Measurements from ENCODE around the gene MED27. TPM values are rescaled to one million over a fixed set of nuclear protein-coding genes. Genes with fewer than 3 reads are reported as not detected.
A peak's percentile ranks its signal among the peaks of the same experiment; 100 is the strongest.

Gene MED27
- total RNA-seq, 1 experiment from 2014 or later, result 30.4 TPM

DNA sequence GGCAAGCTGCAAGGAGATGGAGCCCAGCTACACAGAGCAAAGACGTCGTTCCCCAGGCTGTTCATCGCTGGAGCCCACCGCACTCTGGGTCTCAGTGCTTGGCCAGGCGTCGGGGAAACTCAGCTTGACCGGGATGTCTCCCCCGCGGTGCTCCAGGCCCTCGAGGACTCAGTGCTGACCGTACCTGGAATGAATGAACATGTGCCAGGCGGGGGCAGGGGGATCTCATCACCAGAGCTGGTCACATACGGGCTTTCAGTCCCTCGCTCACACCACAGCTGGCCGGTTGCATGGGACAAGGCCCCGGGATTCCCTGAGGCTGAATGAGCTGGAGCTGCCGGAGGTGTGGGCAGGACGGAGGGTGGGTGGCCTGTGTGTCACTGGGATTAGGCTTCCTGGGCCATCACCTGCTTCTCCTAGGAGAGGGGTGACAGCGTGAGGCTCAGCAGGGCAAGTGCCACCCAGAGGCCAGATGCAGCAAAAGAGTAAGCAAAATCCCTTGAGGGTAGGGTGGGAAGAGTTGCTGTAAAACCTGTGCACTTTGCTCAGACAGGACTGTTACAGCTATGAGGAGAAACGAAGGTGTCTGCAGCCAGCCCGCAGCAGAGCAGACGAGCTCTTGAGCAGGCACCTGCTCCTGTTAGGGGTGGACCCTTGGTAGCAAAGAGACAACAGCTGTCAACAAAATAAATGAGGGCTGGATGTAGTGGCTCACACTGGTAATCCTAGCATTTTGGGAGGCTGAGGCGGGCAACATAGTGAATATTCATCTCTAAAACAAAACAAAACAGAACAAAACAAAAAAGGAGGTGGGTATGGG lies 269.1 kb downstream of the MED27 start:
- peaks cover 21% of the 10 kb centered on the region for H3K27me3 Mint-ChIP-seq (ENCODE audit: insufficient read depth, unreplicated experiment)
- H3K36me3 ChIP-seq (ENCODE audit: control insufficient read depth, insufficient read depth, low read length), result no peaks in the 10 kb centered on the region
- intact Hi-C loops (cut with micrococcal nuclease; ENCODE audit: unreplicated experiment), result no loop called here
- H3K4me3 ChIP-seq (ENCODE audit: low read depth, low read length), result no peak overlapping the region
- no peaks in the 10 kb centered on the region; the same call in 1 of the 2 replicates for H3K27me3 ChIP-seq (replicated peaks; ENCODE audit: control insufficient read depth, insufficient read depth, low read length)
- H3K4me1 Mint-ChIP-seq (ENCODE audit: low read depth, unreplicated experiment), result no peaks in the 10 kb centered on the region
- peak; percentile 35 to 50 for DNase-seq
- no peaks in the 10 kb centered on the region for H3K4me1 ChIP-seq
- no peak overlapping the region for H3K4me3 Mint-ChIP-seq (ENCODE audit: unreplicated experiment)
- H3K36me3 Mint-ChIP-seq (ENCODE audit: insufficient read depth, unreplicated experiment), result no peaks in the 10 kb centered on the region
- H3K27ac Mint-ChIP-seq (ENCODE audit: unreplicated experiment), result no peak overlapping the region
- BruUV-seq (replicated peaks), result no TSS peak
- no peaks in the 10 kb centered on the region for H3K9me3 ChIP-seq
- ChIA-PET POLR2A (no interaction called here), CTCF (no interaction called here)
- H3K9me3 Mint-ChIP-seq (ENCODE audit: unreplicated experiment), result no peaks in the 10 kb centered on the region
- TF ChIP-seq, protein P1, sequence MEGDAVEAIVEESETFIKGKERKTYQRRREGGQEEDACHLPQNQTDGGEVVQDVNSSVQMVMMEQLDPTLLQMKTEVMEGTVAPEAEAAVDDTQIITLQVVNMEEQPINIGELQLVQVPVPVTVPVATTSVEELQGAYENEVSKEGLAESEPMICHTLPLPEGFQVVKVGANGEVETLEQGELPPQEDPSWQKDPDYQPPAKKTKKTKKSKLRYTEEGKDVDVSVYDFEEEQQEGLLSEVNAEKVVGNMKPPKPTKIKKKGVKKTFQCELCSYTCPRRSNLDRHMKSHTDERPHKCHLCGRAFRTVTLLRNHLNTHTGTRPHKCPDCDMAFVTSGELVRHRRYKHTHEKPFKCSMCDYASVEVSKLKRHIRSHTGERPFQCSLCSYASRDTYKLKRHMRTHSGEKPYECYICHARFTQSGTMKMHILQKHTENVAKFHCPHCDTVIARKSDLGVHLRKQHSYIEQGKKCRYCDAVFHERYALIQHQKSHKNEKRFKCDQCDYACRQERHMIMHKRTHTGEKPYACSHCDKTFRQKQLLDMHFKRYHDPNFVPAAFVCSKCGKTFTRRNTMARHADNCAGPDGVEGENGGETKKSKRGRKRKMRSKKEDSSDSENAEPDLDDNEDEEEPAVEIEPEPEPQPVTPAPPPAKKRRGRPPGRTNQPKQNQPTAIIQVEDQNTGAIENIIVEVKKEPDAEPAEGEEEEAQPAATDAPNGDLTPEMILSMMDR (IDR thresholded peaks at IDR 0.05; ENCODE audit: insufficient read depth in 1 of 2, low read depth in 1 of 2, low read length in 1 of 2, severe bottlenecking in 1 of 2, unreplicated experiment in 1 of 2), result peak in 1 of 2 experiments; percentile 19

Other genes with a start within 250 kb of the MED27 start
- gene NTNG2, start 82.2 kb upstream of the MED27 start, total RNA-seq (2022), result not detected in 2 replicates